DND-41 (cell line): ENCODE data around the gene AP2S1.

Experiments used
- ATAC-seq: fragments of 200-7000 bp; cut with Tn5 transposase; 3 replicates; pipeline ENCODE4 v1.9.1; 2021; ENCODE audit warnings: low read depth; ENCODE audit not compliant: insufficient read depth
- DNase-seq: peaks from one replicate; pipeline ENCODE4 v3.0.0-alpha.2; 2020
- H2AFZ ChIP-seq: 2 replicates; pipeline ENCODE4 v1.6.0; 2012; ENCODE audit warnings: low read depth, low read length
- H3K27ac ChIP-seq: 2 replicates; pipeline ENCODE4 v1.5.1; 2012; ENCODE audit warnings: low read length, inconsistent platforms
- H3K27me3 ChIP-seq: fragments of 200-600 bp; sonication (generic); 2 replicates; pipeline ENCODE4 v1.6.0; 2012; ENCODE audit warnings: low read length, mild to moderate bottlenecking, inconsistent platforms; ENCODE audit not compliant: insufficient read depth, poor library complexity
- H3K36me3 ChIP-seq: 2 replicates; pipeline ENCODE4 v1.5.1; 2012; ENCODE audit warnings: low read length, inconsistent platforms; ENCODE audit not compliant: insufficient read depth
- H3K4me1 ChIP-seq: 2 replicates; pipeline ENCODE4 v1.5.1; 2012; ENCODE audit warnings: mild to moderate bottlenecking, low read length; ENCODE audit not compliant: insufficient read depth
- H3K4me2 ChIP-seq: 2 replicates; pipeline ENCODE4 v1.6.0; 2012; ENCODE audit warnings: mild to moderate bottlenecking, moderate library complexity, low read length, inconsistent platforms; ENCODE audit not compliant: insufficient read depth
- H3K4me3 ChIP-seq, 2 experiments: fragments of 200-600 bp in 1 of 2; shearing (Covaris generic) in 1 of 2; 2 replicates each; pipeline ENCODE4 v1.5.1; 2012 to 2016; ENCODE audit warnings: inconsistent platforms in 2 of 2, low read length in 2 of 2, mild to moderate bottlenecking in 2 of 2, low read depth in 1 of 2, moderate library complexity in 1 of 2
- H3K79me2 ChIP-seq: 2 replicates; pipeline ENCODE4 v1.6.0; 2012; ENCODE audit warnings: low read length, inconsistent platforms; ENCODE audit not compliant: insufficient read depth
- H3K9ac ChIP-seq: 2 replicates; pipeline ENCODE4 v1.6.0; 2012; ENCODE audit warnings: low read depth, mild to moderate bottlenecking, inconsistent platforms, low read length, moderate library complexity
- H3K9me3 ChIP-seq: 2 replicates; pipeline ENCODE4 v1.5.1; 2012; ENCODE audit warnings: low read length, moderate library complexity, mild to moderate bottlenecking, inconsistent platforms; ENCODE audit not compliant: insufficient read depth, severe bottlenecking
- H4K20me1 ChIP-seq: 2 replicates; pipeline ENCODE4 v1.6.0; 2012; ENCODE audit warnings: low read length; ENCODE audit not compliant: insufficient read depth
- EZH2 ChIP-seq: IDR thresholded peaks from 3 replicates; pipeline ENCODE4 v1.6.1; 2012; ENCODE audit warnings: borderline replicate concordance, low read depth, mild to moderate bottlenecking, moderate library complexity, low read length, inconsistent platforms; ENCODE audit not compliant: severe bottlenecking
- TF ChIP-seq, protein P1 (sequence below): IDR thresholded peaks from 2 replicates; pipeline ENCODE4 v1.5.1; 2012; ENCODE audit warnings: borderline replicate concordance, low read length, moderate library complexity, mild to moderate bottlenecking; ENCODE audit not compliant: poor library complexity, severe bottlenecking; ENCODE audit errors: extremely low read depth

AP2S1 gene

DNA sequence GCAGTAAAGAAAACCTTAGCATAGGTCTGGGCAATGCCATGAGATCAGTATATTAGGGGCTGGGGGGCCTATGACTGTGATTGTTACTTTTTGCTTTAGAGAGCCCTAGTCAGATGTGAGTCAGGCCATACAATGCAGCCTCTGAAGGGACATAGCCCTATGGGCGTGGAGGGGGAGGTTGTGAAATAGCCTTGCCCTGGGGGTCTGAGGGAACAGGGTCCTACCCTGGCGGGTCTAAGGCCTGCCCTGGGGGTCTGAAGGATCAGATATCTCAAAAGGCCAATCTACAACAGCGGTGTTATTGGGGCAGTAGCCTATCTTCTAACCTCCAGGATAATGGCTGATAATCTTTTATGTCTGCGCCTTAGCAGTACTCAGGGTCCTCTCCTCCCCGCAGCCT lies 48.5 kb downstream of the AP2S1 start:
- Histone ChIP-seq H2AFZ (no peak overlapping the region), H3K27me3 (no peaks in the 10 kb centered on the region), H3K9ac (no peak overlapping the region), H3K27ac (no peak overlapping the region), H3K9me3 (no peaks in the 10 kb centered on the region), H3K4me1 (no peaks in the 10 kb centered on the region), H4K20me1 (no peaks in the 10 kb centered on the region), H3K4me3 (no peak overlapping the region), H3K79me2 (no peaks in the 10 kb centered on the region), H3K36me3 (no peaks in the 10 kb centered on the region), H3K4me2 (no peak overlapping the region)
- TF ChIP-seq EZH2 = no peak
- TF ChIP-seq, protein P1, sequence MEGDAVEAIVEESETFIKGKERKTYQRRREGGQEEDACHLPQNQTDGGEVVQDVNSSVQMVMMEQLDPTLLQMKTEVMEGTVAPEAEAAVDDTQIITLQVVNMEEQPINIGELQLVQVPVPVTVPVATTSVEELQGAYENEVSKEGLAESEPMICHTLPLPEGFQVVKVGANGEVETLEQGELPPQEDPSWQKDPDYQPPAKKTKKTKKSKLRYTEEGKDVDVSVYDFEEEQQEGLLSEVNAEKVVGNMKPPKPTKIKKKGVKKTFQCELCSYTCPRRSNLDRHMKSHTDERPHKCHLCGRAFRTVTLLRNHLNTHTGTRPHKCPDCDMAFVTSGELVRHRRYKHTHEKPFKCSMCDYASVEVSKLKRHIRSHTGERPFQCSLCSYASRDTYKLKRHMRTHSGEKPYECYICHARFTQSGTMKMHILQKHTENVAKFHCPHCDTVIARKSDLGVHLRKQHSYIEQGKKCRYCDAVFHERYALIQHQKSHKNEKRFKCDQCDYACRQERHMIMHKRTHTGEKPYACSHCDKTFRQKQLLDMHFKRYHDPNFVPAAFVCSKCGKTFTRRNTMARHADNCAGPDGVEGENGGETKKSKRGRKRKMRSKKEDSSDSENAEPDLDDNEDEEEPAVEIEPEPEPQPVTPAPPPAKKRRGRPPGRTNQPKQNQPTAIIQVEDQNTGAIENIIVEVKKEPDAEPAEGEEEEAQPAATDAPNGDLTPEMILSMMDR = no peak
- DNase-seq = no peak
- no peak for ATAC-seq

DNA sequence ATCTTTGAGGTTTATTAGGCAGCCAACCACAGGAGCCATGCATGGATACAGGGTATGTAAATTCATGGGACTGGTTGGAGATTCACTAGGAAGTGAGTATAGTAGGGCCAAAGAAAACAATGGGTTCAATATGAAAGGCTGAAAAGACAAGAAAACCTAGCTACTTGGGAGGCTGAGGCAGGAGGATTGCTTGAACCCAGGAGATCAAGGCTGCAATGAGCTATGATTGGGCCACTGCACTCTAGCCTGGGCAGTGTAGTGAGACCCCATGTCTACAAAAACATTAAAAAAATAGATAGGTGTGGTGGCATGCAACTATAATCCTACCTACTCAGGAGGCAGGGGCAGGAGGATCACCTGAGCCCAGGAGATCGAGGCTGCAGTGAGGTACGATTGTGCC lies 51.9 kb downstream of the AP2S1 start:
- H3K4me3 ChIP-seq = no peak overlapping the region
- no peaks in the 10 kb centered on the region for H4K20me1 ChIP-seq
- H2AFZ ChIP-seq = no peak overlapping the region
- no peak overlapping the region for H3K27ac ChIP-seq
- H3K9me3 ChIP-seq = no peaks in the 10 kb centered on the region
- H3K79me2 ChIP-seq = no peaks in the 10 kb centered on the region
- no peak for DNase-seq
- no peak overlapping the region for H3K9ac ChIP-seq
- no peak overlapping the region for H3K4me2 ChIP-seq
- no peaks in the 10 kb centered on the region for H3K4me1 ChIP-seq
- H3K27me3 ChIP-seq = no peaks in the 10 kb centered on the region
- TF ChIP-seq, protein P1 = no peak
- no peak for TF ChIP-seq EZH2
- ATAC-seq = no peak
- H3K36me3 ChIP-seq = no peaks in the 10 kb centered on the region

DNA sequence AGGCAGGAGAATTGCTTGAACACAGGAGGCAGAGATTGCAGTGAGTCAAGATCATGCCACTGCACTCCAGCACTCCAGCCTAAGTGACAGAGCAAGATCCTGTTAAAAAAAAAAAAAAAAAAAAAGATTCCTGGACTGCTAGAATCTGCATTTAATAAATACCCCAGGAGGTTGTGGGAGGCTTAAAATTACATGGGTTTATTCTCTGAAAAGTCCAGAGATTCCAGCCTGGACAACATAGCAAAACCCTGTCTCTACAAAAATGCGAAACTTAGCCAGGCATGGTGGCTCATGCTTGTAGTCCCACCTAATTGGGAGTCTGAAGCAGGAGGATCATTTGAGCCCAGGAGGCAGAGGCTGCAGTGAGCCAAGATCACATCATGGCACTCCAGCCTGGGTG lies 52.8 kb downstream of the AP2S1 start:
- no peak overlapping the region for H3K4me3 ChIP-seq
- H3K36me3 ChIP-seq = no peaks in the 10 kb centered on the region
- no peak overlapping the region for H3K4me2 ChIP-seq
- H3K9ac ChIP-seq = no peak overlapping the region
- no peaks in the 10 kb centered on the region for H3K27me3 ChIP-seq
- H2AFZ ChIP-seq = no peak overlapping the region
- no peak for ATAC-seq
- H3K27ac ChIP-seq = no peak overlapping the region
- no peaks in the 10 kb centered on the region for H3K4me1 ChIP-seq
- H4K20me1 ChIP-seq = no peaks in the 10 kb centered on the region
- no peaks in the 10 kb centered on the region for H3K79me2 ChIP-seq
- no peak for TF ChIP-seq EZH2
- TF ChIP-seq, protein P1 = no peak
- H3K9me3 ChIP-seq = no peaks in the 10 kb centered on the region
- no peak for DNase-seq

DNA sequence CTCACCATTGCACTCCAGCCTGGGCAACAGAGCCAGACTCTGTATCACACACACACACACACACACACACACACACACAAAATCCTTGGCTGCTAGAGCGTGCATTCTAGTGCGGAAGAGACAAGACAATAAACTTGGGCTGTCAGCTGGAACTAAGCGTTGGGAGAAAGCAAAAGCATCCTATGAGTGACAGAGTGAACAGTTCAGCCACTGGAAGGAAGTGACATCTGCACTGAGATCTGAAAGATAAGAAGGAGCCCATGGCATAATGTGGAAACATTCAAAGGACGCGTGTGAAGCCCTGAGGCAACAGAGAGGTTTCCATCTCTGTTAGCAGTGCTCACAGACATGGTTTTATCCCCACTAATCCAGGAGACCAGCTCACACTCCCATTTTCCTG lies 58.7 kb downstream of the AP2S1 start:
- Histone ChIP-seq H3K4me2 (peak overlapping the region; percentile 51), H3K9ac (peak overlapping the region; percentile 46)
- TF ChIP-seq EZH2 = no peak
- TF ChIP-seq, protein P1 = no peak

More for the DNA sequence above, 58.7 kb downstream of the AP2S1 start:
- H4K20me1 ChIP-seq = peaks cover 7% of the 10 kb centered on the region; the same call in 1 of the 2 replicates
- peak overlapping the region; percentile 85 for H3K27ac ChIP-seq
- H3K27me3 ChIP-seq = no peaks in the 10 kb centered on the region
- ATAC-seq (peak; percentile 67), DNase-seq (peak; percentile 81)
- peak overlapping the region in 1 of 2 experiments; percentile 32; a peak in 2 of 4 replicates for H3K4me3 ChIP-seq
- no peaks in the 10 kb centered on the region for H3K9me3 ChIP-seq
- peak overlapping the region; percentile 81 for H2AFZ ChIP-seq
- H3K79me2 ChIP-seq = peaks cover 14% of the 10 kb centered on the region
- H3K4me1 ChIP-seq = peaks cover 30% of the 10 kb centered on the region
- H3K36me3 ChIP-seq = no peaks in the 10 kb centered on the region
